HG03432 (cell line): ENCODE measurements around the gene KRTAP1-1.
"Not testable (repeated sequence)": the region's sequence is repeated elsewhere in the genome, so short reads cannot be mapped to it uniquely, and the experiment has no call there.

Source experiments
- ATAC-seq: cut with Tn5 transposase; IDR thresholded peaks from one replicate; pipeline ENCODE4 v1.9.1; 2021; ENCODE audit warnings: mild to moderate bottlenecking, moderate library complexity; ENCODE audit not compliant: unreplicated experiment

The KRTAP1-1 gene

GRCh38 chr17:41040783-41041571, at the start of gene KRTAP1-1:
TSS of gene KRTAP1-1 (minus strand) at chr17:41041450. CDS start at chr17:41041397, 53 bp downstream.
- ATAC-seq: not testable (repeated sequence)

DNA sequence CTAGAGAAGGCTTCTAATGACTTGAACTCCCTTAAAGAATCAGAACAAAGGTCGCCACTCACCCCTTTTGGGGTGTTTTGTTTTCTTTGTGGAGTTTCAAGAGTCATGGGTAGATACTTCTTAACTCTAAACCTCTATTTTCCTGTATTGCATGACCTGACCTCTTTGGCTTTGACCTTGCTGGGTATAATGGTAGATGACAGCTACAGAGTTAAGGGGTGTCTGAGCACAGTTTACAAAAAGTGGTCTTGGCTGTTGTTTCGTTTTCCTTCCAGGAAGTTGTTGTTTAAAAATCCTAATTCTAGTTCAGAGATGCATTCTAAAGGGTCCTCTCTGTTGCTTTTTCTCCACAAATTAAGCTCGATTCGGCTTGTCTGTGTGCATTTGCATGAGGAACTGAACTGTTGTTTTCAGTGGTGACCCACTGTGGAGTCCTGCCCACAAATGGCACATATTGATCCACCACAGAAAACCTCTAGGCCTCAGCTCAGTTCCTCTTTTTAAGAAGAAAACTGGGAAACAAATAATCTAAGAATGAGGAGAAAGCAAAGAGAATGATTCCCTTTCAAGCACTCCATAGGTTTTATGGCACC, 47.6 kb upstream of the KRTAP1-1 start:
- not testable (repeated sequence) for ATAC-seq

GRCh38 chr17:41084100-41084856, 43.0 kb upstream of the KRTAP1-1 start, which contains the start of gene KRTAP4-7:
TSS of gene KRTAP4-7 (plus strand) at chr17:41084150. CDS start at chr17:41084207, 57 bp downstream.
- not testable (repeated sequence) for ATAC-seq

DNA sequence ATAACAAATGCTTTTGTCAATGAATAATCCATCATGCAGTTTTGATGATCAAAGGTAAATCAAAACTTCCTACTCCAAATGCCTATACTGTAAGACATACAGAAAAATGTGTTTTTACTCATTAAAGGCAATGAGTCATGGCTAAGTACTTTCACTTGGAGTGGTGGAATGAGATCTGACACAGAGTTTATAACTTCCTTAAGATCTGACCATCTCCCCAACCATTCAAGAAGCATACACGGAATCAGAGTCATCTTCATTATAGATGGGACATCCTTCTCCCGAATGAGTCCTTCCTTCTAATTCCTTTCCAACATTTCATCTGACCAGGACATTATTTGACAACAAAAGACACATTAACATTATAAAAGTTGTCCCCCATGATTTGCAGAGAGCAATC, 42.2 kb upstream of the KRTAP1-1 start:
- ATAC-seq: not testable (repeated sequence)

DNA sequence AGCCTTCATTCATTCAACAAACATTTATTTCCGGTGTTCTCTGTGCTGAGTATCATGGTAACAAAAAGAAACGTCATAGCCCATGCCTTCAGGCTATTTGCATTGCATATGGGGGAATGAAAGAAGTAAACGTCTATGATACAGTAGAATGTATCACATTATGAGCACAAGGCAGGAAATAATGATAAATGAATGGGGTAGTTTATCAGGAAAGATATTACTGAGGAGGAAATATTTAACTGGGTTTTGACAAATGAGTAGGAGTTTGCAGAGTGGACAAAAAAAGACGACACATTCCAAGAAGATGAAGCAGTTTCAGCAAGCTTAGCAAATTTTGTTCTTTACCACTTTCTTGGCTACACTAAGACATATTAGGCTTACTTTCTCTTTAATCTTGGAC, 41.4 kb upstream of the KRTAP1-1 start:
- ATAC-seq: no peak

DNA sequence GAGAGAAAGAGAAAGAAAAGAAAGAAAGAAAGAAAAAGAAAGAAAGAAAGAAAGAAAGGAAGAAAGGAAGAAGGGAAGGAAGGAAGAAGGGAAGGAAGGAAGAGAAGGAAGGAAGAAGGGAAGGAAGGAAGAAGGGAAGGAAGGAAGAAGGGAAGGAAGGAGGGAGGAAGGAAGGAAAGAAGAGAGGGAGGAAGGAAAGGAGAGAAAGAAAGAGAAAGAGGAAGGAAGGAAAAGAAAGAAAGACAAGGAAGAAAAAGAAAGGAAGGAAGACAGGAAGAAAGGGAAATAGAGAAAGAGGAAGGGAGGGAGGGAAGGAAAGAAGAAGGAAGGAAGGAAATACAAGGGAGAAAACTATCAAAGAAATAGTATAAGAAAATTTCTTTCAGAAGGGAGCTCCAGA, 35.5 kb upstream of the KRTAP1-1 start:
- ATAC-seq: no peak

DNA sequence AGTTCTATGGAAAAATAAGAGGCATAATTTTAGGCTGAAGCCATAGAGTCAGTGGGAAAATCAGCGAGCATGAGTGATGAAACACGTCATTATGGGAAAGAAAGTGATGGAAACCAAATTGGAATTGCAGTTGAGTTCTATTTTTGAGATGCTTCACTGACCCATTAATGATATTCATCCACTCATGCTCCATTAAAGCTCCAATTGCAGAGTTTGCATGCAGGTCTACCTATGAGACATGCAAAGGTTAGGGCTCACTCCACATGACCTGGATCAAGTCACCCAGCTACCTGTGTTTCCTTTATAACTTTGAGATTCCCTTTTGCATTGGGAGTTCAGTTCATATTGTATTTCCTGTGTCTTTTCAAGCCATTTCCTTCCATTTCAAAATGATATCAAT, 32.4 kb upstream of the KRTAP1-1 start:
- ATAC-seq: no peak

- no peak for ATAC-seq
These were observed 30.5 kb upstream of the KRTAP1-1 start for GRCh38 chr17:41071606-41072360.

DNA sequence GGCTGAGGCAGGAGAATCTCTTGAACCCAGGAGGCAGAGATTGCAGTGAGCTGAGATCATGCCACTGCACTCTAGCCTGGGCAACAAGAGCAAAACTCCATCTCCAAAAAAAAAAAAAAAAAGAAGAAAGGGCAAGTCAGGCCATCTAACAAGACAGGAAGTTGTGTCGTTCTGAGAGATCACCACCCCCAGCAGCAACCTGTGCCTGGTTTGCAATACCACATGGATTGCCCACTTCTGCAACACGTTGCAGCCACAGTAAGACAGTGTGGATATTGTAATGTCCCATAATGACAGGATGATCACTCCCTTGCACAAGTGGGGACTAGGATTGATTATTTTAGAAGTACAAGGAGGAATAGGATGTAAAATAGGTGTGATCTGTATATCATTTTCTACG, 27.8 kb upstream of the KRTAP1-1 start:
- no peak for ATAC-seq

- no peak for ATAC-seq
These were observed 26.0 kb upstream of the KRTAP1-1 start for GRCh38 chr17:41067281-41067680.

DNA sequence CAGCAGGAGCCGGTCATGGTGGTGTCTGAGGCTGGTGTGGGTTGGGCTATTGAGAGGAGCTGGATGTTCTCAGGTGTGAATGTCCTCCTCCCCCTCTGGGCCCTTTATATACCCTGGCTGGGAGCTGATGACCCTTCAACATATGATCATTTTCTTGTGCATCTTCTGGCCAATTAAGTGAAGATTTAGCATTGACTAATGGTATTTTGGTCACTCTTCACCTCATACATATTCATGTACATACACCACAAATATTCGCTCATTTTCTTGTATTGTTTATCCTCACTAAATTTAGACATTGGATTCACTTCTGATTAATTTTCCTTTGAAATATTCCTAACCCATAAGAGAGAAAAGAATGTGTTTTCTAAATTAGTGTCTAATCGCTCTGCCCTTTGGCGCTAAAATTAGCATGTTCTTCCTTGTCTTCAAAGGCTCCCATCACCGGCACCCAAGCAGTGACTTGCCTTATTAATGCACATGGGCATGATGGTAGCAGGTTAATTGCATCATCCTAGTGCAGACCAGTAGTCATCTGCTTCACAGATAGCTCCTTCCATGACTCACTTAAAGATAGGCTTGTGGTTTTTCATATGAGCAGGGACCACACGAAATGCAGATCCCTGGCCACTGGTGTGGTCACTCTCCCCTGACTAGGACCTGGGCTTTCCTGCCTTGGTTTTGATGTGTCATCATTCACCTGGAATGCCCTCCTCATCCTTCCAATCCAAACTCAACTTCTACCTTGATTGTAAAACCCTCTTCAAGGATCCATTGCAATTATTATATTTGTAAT, 24.8 kb upstream of the KRTAP1-1 start, which contains the start of gene KRTAP2-4:
KRTAP2-4 (minus strand) TSS at position 51 of the 796 bp plus-strand sequence; CDS start at position 17, 34 bp downstream.
- no peak for ATAC-seq

DNA sequence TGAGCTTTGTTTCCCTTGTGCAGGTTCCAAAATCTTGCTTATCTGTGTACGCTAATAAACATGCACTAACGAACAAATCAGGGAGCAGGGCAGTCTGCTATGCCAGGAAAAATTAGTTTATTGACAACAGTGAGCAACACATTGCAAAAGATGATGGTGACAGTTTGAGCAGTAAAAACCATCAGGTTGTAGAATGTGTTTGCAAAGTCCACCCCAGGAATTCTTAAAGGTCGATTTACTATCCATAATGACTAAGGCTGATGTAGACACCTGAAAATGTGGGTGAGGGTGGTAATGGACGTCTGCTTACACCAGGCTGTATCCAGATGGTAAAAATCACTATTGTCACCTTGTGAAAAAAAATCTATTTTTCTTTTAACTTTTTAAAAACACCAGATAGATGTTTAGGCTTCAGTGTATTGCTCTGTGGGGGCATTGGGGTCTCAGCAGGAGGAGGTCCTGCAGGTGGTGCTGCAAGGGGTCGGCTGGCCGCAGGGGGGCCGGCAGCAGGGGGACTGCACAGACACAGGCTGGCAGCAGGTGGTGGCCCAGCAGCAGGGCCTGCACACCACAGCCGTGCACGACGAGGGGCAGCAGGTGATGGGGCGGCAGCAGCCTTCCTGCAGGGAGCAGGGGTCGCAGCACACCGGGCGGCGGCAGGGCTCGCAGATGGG, 23.9 kb upstream of the KRTAP1-1 start:
- not testable (repeated sequence) for ATAC-seq

GRCh38 chr17:41064301-41064700, 23.1 kb upstream of the KRTAP1-1 start:
- ATAC-seq: no peak

DNA sequence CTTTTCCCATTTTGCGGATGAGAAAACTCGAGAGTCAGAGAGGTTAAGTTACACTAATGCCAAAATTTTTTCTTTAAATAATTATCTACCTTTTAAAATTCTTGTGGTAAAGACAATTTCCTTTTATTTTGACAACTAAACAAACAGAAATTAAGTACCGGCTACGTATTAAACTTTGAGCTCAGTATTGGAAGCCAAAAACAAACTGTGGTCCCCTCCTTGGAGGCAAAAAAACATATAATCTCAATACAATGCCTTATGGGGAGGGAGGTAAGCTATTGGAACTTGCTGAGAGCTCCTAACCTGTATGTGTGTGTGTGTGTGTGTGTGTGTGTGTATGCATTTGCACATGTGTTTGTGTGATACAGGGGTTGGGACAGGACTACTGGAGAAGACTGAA, 22.2 kb upstream of the KRTAP1-1 start:
- ATAC-seq: no peak

- ATAC-seq: no peak
These were observed 20.7 kb upstream of the KRTAP1-1 start for GRCh38 chr17:41061964-41062363.

- no peak for ATAC-seq
These were observed 18.9 kb upstream of the KRTAP1-1 start, which contains the start of gene KRTAP2-3 for GRCh38 chr17:41060052-41060604. TSS of gene KRTAP2-3 (minus strand) at chr17:41060114. CDS start at chr17:41060050, 64 bp downstream.

- ATAC-seq: not testable (repeated sequence)
These were observed 18.2 kb upstream of the KRTAP1-1 start for GRCh38 chr17:41059276-41060051.

DNA sequence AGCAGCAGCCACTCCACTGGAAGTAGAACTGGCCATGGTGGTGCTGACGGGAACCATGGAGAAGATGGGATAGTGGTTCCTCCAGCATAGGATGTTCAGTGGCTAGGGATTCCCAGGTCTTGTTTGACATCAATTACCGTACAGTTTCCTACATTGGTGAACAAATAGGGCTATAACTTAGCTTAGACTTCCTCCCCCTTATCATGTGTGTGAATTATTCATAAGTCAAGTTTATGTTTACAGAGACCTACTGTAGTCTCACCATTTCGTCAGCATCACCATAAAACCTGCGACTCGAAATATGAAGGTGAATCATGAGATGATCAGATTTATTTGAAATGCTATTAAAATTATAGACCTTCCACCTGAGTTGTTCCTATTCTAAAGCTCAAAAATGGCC, 17.5 kb upstream of the KRTAP1-1 start:
- ATAC-seq: no peak
